ENCODE results near the gene CTPS2. TPM values are rescaled to one million over a fixed set of nuclear protein-coding genes. Genes with fewer than 3 reads are reported as not detected.
"Not testable (repeated sequence)": the region's sequence is repeated elsewhere in the genome, so short reads cannot be mapped to it uniquely, and the experiment has no call there.

CTPS2 gene
- polyA plus RNA-seq, 12 donors, result 13.2 to 28.0 (median 18.9) TPM; not detected in 1

DNA sequence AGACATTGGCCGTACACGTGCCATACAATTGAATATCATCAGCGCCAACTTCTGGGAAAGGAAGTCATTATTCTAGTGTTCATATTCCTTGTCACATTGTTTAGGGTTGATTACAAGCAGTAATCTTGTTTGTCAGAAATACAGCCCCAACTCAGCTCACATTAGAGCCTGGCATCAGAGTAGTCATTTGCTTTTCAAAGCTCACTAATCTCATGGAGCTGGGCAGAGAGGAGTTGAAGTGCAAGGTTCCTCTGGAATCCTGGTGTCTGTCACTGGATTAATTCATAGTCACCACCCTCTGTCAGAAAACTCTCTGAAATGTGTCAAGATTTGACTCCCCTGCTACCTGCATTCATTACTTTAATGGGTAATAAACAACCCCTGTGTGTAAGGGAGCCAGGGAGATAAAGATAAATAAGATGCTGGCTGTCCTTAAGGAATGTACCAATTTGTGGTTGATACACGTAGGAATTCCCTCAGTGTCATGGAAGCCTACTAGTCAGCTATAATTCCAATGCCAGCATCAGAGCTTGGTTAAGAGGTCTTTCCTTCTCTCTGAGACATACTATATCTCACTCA lies 106.2 kb downstream of the CTPS2 start:
- DNase-seq, result no peak

GRCh38 chrX:16604337-16604736 lies 108.1 kb downstream of the CTPS2 start:
- no peak for DNase-seq

DNA sequence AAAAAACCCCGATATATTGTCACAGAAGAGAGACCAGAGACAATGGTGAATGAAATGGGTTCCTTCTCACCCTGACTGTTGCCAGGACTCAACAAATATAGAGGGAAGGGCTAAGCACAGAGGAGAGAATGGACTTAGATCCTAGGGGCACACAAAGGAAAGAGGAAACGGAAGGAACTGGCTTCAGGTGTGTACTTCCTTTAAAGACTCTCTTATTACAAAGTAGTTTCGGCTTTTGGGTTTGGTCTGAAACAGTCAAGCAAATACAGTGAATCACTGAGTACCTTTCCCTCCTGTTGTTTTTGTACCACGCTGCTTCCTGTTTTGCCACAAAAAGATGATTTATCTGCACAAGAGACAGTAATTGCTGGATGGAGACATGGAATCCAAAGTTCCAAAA lies 108.6 kb downstream of the CTPS2 start:
- no peak for DNase-seq

DNA sequence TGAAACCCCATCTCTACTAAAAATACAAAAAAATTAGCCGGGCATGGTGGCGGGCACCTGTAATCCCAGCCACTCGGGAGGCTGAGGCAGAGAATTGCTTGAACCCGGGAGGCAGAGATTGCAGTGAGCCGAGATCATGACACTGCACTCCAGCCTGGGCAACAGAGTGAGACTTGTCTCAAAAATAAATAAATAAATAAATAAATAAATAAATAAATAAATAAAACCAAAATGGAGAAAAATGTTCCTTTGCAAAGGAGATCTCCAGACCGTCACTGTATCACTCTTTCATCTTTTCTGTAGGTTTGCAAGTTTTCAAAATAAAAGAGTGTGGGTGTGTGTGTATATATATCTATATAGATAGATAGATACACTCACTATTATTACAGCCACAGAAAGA lies 109.2 kb downstream of the CTPS2 start:
- DNase-seq, result not testable (repeated sequence)

DNA sequence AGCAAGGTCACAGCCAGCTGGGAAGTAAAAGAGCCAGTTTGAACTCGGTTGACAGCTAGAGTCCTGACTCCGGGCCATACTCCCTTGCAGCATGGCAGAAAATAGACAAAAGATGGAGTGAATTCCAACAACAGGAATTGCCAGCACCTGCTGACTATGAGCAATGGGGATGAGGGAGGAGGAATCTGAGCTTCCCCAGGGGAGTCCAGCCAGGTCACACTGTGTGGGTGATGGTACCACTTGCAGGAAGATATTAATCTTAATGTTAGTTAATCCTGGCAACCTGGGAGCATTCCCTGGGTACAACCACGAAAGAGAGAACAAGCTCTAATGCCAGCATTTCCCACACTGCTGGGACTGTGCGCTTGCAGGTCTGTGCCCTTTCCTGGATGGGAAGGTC lies 110.6 kb downstream of the CTPS2 start:
- DNase-seq, result no peak

DNA sequence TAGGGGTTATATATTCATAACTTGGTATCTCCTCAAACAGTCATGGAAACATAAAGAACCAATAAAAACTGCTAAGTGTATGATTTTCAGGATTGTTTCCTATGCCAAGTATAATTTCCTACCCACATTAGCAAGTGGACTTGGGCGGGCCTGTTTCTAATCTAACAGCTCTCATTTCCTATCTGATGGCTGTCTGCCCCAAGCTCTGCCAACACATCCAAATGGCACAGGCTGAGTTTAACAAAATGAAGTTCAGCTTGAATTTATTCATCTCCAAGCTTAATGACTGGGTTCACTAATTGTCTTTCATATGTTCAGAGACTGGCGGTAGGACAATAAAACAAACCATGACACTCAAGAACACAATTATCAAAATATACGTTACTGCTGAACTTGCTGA lies 118.0 kb downstream of the CTPS2 start:
- DNase-seq, result no peak

DNA sequence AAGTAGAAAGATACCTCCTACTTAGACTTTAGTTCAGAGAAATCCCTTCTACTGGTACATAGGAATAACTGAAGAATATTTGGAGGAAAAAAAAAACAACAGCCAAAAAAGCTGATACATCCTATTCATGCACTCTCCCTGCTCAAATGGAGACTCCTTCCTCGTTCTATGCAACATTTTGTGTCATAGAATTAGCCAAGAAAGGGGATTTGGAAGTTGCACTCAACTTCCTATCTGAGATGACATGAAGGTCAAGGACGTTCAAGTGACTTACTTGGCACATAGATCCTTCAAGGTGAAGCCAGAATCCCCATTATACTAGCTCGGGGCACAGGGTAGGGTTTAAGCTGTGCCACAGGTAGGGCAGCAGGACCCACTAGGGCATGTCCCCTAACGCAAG lies 118.7 kb downstream of the CTPS2 start:
- DNase-seq, result no peak

- DNase-seq, result no peak
Observed at GRCh38 chrX:16592194-16592770, 120.2 kb downstream of the CTPS2 start.

DNA sequence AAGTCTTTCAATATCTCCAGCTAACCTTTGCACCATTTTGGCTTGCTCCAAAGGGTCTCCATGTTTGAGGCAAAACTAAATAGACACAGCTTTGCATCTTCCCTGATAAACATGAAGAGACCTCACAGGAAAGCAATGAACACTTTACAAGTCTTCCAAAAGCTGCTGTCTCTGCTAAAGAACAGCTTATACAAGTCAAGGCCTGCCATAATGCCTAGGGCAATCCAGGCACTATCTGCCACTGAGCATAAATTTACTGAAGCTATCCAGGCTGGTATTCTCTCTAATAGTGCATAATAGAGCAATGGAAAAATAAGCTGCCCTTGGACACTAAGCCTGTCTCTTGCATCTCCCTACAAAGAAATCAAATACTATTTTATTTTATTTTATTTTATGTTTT lies 122.6 kb downstream of the CTPS2 start:
- no peak for DNase-seq

GRCh38 chrX:16589211-16589610 lies 123.3 kb downstream of the CTPS2 start:
- no peak for DNase-seq

- DNase-seq, result no peak
Observed at GRCh38 chrX:16588266-16588665, 124.2 kb downstream of the CTPS2 start.

- DNase-seq, result no peak
Observed at GRCh38 chrX:16587836-16588235, 124.6 kb downstream of the CTPS2 start.

- DNase-seq, result no peak
Observed at GRCh38 chrX:16586377-16587112, 125.9 kb downstream of the CTPS2 start.

DNA sequence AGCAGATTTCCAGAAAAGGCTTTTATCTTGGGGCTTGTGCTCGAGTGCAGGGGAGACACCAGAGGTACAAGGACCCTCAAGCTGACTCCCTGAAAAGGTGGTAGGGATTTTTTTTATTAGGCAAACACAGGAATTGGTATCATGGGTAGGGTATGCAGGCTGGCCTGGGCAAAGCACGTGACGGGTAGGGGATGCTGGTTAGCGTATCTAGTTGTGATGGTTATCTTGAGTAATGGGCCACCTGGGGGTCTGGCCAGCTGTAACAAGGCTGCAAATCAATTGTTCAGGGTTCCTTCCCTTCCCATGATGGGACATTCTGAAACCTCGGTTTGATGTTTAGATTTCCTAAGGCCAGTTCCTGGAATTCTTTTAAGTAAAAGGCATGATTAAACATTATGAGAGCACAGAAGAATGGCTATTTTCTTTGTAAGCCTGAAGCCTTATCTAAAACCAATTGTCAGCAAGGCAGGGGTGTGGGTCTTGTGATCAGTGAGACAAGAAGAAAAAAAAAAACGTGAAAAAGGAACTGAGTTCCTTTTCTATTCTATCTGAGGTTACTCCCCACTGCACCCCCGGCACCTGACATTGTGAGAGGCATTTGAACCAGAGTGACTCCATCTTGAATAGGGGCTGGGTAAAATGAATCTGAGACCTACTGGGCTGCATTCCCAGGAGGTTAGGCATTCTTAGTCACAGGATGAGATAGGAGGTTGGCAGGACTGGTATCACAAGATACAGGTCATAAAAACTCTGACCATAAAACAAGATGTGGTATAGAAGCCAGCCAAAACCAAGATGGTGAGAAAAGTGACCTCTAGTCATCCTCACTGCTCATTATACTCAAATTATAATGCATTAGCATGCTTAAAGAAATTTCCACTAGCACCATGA lies 126.7 kb downstream of the CTPS2 start:
- DNase-seq, result no peak

GRCh38 chrX:16580004-16580797 lies 132.3 kb downstream of the CTPS2 start:
- DNase-seq, result not testable (repeated sequence)

GRCh38 chrX:16579517-16579916 lies 133.0 kb downstream of the CTPS2 start:
- no peak for DNase-seq

DNA sequence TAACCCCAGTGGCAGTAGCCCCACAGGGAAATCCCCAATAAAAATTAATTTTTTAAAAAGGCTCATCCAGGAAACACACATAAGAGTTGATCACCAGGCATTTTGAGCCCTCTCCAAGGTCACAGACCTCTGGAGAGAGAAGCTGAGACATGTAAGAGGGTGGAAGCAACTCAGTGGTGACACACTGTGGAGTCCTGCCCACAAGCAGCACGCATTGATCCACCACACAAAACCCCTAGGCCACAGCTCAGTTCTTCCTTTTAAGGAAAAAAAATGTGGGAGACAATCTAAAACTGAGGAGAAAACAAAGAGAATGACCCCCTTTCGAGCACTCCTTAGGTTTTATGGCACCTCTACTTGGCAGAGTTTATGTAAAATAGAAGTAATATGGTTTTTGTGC lies 134.3 kb downstream of the CTPS2 start:
- DNase-seq, result no peak

- DNase-seq, result no peak
Observed at GRCh38 chrX:16577483-16578029, 134.9 kb downstream of the CTPS2 start.

DNA sequence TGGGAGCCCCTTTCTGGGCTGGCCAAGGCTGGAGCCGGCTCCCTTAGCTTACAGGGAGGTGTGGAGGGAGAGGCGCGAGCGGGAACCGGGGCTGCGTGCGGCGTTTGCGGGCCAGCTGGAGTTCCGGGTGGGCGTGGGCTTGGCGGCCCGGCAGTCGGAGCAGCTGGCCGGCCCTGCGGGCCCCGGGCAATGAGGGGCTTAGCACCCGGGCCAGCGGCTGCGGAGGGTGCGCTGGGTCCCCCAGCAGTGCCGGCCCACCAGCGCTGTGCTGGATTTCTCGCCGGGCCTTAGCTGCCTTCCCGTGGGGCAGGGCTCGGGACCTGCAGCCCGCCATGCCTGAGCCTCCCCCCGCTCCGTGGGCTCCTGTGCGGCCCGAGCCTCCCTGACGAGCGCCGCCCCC lies 137.1 kb downstream of the CTPS2 start:
- DNase-seq, result not testable (repeated sequence)

DNA sequence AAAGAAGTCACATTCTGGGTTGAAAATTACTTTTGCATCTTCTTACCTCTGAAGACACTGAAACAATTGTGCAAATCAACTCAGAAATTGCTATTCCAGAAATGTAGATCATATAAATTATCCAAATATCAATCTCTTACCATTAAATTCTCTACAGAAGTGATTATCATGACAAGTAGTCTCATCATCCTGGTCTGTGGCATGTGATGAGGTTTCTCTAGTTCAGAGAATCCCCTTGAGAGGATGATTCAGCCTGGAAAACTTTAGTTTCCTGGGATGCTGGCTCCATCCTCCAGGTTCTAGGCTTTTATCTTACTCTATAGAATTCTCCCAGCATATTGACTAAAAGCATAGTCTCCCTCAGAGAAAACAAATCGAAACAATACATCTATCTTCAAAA lies 138.7 kb downstream of the CTPS2 start:
- DNase-seq, result no peak

DNA sequence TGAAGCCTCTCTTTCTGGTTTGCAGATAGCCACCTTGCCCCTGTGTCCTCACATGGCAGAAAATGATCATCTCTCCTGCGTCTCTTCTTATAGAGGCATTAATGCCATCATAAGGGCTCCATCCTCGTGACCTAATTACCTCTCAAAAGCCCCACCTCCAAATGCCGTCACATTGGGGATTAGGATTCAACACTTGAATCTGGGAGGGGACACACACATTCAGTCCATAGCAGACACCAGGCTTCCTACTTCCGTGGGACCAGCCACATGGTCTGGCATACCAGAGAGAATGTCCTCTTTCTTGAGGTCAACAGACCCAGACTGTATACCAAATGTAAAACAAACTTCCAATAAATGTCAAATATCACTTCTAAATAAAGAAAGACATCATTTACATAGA lies 144.8 kb downstream of the CTPS2 start:
- DNase-seq, result no peak
